HG03520 (cell line): ENCODE data around the gene CDADC1.
A peak's percentile ranks its signal among the peaks of the same experiment; 100 is the strongest.

Experiments used
- ATAC-seq: cut with Tn5 transposase; IDR thresholded peaks from one replicate; pipeline ENCODE4 v1.9.1; 2021; ENCODE audit warnings: mild to moderate bottlenecking, moderate library complexity; ENCODE audit not compliant: unreplicated experiment

Gene CDADC1

DNA sequence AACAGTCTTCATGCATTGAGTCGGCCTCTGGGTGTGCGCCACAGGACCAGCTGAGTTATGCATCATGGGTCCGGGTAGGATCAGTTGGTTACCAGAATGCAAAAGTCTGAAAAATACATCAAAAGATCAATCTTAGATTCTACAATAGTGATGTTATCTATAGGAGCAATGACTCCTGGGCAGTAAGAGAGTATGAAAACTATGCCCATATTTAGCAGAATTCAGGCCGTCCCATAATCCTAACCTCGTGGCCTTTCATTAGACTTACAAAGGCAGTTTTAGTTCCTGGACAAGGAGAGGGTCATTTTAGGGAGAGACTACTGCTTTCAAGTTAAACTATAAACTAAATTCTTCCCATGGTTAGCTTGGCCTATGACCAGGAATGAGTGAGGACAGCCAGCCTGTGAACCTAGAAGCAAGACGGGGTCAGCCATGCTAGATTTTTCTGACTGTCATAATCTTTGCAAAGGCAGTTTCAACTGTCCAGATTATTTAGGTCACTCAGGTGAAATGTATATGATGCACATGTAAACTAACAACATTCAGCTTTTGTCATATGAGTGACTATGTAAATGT, 11.8 kb upstream of the CDADC1 start:
- no peak for ATAC-seq

DNA sequence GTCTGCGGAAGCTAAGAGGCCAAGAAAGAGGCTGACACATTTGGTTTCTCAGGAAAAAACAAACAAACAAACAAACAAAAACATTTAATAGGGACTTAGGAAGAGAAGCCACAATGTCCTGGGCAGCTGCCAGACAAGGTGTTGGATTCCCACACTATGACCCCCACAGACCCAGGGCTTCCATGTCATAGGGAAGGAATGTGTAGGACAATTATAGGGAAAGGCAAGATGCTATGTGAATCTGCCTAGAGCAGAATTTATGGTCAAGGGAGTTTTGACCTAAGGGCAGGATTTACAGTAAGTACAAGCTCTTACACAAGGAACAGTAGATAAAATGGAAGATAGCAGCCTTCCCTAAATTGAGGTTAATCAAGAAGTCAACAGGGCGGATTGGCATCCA, 9.1 kb upstream of the CDADC1 start:
- no peak for ATAC-seq

DNA sequence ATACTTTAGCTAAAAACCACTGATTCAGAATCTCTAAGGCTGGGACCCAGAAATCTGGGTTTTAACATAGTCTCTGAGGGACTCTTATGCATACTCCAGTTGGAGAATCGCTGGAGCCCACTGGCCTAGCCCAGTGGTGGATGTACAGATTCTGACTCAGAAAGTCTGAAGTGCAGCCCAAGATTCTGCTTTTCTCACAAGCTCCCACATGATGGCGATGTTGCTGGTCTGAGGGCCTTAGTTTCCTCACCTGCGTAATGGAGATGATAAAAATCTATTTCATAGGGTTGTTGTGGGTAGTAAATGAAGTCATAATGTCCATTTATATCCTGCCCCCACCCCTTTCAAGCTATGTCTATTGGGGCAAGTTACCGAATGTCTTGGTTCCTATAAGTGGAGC, 7.7 kb upstream of the CDADC1 start:
- no peak for ATAC-seq

DNA sequence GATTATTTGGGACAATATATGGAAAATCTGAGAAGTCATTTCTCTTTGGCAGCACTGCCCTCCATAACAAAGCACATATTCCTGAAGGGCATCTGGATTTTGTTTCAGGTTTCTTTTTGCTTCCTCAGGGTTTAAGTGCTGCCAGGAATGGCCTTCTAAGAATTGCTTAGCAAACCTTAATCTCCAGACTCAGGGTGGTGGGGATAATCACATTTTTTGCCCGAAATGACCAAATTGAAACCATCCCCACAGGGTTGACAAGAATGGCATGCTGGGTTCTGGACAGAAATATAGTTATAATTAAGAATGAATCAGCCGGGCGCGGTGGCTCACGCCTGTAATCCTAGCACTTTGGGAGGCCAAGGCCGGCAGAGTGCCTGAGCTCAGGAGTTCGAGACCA, 6.4 kb upstream of the CDADC1 start:
- ATAC-seq, result no peak

- no peak for ATAC-seq
Measured at GRCh38 chr13:49245101-49245500, 2.6 kb upstream of the CDADC1 start.

- peak; percentile 11 for ATAC-seq
Measured at GRCh38 chr13:49246850-49247642, 679 bp upstream of the CDADC1 start.

- ATAC-seq, result no peak
Measured at GRCh38 chr13:49248622-49249002, 887 bp downstream of the CDADC1 start.

DNA sequence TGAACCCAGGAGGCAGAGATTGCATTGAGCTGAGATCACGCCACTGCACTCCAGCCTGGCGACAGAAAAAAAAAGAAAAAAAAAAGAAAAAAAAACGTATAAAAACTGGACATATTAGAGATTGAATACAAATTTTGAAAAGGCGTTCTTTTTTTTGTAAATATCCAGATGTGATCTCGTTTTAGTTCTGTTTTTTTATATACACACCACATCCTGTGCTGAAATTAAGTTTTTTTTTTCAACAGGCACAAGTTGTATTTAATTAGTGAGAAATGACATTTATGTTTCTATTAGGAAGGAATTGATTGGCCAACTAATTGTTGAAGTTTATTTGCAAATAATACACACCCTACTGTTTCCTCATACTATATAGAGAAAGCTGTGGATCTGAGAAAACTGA, 3.6 kb downstream of the CDADC1 start:
- ATAC-seq, result no peak

- no peak for ATAC-seq
Measured at GRCh38 chr13:49253310-49253709, 5.6 kb downstream of the CDADC1 start.

DNA sequence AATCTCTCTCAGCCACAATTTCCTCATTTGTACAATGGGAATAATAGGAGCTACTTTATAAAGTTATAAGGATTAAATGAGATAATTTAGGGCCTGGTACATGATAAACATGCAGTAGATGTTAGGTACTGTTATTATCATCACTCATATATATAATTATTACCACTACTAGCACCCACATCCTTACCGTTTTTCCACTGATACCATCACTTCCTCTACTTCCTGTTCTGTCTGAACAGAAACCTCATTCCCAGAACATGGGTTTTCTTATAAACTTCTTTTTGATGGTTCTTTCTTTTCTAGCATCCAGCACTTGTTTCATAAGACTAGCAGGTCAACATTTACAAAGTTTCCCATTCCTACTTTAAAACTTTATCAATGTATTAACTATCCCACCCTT, 6.3 kb downstream of the CDADC1 start:
- no peak for ATAC-seq

GRCh38 chr13:49256841-49257240, 9.1 kb downstream of the CDADC1 start:
- no peak for ATAC-seq

DNA sequence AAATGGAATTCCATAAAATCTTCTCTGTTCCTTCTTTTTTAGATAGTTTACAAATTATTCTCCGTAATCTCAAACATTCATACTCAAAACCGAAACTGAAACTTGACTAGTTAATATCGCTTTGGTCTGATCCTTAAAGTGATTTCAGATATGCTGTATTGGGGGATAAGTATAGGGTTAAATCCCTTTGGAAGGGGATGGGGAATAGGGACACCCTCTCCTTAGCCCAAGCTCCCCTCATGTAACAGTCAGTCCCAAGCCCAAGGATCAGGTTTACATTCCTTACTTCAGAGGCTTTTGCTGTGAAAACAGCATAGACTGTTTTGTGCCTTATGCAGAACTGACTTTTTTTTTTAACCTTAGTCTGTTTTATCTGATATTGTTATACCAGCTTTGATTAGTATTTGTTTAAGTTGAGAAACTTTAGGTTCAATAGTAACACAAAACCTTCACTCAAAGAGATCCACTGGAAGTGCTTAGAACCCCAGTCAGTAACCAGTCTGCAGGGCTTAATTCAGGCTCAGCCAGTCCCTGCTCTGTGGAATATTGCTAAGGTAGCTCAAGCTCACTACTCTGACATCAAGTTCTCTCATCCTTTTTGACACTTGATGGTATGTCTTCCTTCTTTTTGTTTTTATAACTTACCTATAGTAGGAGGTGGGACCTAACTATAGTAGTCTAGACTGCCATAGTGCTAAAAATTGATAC, 10.5 kb downstream of the CDADC1 start:
- ATAC-seq, result no peak

DNA sequence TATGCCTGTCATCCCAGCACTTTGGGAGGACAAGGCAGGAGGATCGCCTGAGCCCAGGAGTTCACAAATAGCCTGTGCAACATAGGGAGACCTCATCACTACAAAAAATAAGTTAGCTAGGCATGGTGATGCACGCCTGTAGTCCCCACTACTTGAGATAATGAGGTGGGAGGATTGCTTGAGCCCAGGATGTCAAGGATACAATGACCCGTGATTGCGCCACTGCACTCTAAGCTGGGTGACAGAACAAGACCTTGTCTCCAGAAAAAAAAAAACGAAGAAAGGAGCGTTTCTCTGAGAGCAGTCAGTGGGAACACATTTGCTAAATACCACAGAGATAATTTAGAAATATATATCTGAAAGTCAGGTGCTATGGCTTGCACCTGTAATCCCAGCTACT, 11.9 kb downstream of the CDADC1 start:
- no peak for ATAC-seq

DNA sequence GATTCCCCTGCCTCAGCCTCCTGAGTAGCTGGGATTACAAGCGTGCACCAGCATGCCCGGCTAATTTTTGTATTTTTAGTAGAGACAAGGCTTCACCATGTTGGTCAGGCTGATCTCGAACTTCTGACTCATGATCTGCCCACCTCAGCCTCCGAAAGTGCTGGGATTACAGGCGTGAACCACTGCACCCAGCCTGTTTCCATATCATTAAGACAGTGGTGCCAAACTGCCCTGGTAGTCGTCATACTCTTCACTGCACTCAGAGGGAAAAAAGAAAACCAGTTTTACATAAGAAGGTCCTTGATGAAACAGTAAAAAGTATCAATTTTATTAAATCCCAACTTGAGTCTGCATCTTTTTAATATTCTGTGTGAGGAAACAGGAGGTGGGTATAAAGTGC, 14.9 kb downstream of the CDADC1 start:
- ATAC-seq, result no peak

DNA sequence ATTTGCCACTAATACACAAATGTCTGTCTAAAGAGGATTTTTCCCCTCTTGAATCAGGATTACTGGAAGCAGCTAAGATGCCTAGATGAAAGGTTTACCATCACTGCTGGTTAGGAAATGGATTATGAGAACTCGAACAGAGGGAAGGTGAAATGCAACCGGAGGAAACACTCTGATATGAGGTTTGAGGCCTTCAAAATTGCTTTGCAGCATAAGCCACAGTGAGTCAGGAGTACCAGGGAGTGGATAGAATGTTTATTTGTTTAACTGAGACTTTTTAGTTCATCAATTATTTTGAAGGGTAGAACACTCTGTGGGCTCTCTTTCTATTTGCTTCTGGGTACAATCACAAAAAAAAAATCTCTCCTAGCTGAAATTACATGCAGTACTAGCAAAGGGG, 18.1 kb downstream of the CDADC1 start:
- no peak for ATAC-seq

DNA sequence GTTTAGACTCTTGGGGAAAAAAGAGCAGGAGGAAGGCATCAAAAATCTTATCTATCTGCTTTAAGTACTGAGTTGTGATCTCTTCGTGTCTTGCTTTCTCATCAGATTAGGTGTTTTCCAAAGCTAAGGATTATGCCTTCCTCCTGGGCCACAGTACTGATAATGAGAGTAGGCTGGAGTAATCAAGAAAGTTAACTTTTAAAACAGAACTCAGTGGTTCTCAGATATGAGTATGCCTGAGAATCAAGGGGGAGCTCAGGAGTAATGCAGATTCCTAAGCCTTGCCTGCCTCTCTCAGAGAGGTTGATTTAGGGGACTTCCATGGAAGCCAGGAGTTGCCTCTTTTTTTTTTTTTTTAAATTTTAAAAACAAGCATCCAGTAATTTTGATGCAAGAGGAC, 23.5 kb downstream of the CDADC1 start:
- no peak for ATAC-seq

GRCh38 chr13:49272296-49272695, 24.6 kb downstream of the CDADC1 start:
- ATAC-seq, result no peak

GRCh38 chr13:49278211-49278610, 30.5 kb downstream of the CDADC1 start:
- ATAC-seq, result no peak

DNA sequence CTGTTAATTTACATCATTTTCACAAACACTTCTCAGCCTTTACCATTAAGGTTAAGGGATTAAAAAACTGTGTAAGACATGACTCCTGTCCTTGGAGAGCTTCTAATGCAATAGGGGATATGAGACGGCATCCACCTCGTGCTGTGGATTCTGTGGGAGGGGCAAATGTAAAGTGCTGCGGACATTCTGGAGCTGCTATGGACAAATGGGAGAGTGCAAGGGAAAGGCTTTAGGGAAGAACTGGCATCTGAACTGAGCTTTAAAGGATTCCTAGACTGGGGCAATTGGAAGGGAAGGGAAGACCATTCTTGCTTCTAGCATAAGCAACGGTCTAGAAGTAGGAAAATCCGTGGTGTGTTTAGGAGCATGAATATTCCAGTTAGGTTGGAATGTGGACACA, 31.4 kb downstream of the CDADC1 start:
- no peak for ATAC-seq

DNA sequence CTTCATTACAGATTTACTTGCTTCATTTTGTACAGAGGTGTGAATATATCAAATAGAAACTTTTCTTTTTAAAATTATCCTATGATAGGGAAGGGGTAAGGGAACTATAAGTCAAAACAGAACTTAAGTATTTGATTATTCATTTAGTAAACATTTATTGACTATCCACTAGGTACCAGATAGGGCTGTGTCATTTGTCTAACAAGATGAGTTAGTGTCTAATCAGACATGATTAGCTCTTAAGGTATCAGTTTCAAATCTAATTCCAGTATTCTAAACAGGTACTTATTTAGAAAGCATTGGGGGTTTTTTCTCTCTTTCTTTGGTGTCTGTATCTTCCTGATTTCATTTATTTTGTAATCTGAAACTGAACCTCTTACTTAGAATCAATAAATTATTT, 32.2 kb downstream of the CDADC1 start:
- ATAC-seq, result no peak

- ATAC-seq, result no peak
Measured at GRCh38 chr13:49287995-49288394, 40.3 kb downstream of the CDADC1 start.

GRCh38 chr13:49288458-49288857, 40.7 kb downstream of the CDADC1 start:
- no peak for ATAC-seq
